HepG2 (cell line): ENCODE results near the gene CD40. TPM values are rescaled to one million over a fixed set of nuclear protein-coding genes. Genes with fewer than 3 reads are reported as not detected.

Experiments used
- ARNTL ChIP-seq: sonication (generic); formaldehyde crosslinking; IDR thresholded peaks from 2 replicates; pipeline ENCODE4 v1.4.0; 2020; ENCODE audit warnings: mild to moderate bottlenecking, missing genetic modification reagents
- ATF7 ChIP-seq, 2 experiments: fragments of 450-650 bp in 1 of 2; sonication (generic) in 1 of 2; formaldehyde crosslinking in 1 of 2; IDR thresholded peaks; 2 replicates each; pipeline versions ENCODE4 v1.4.0 to v1.6.1; 2016 to 2020; ENCODE audit warnings: antibody characterized with exemption in 1 of 2, mild to moderate bottlenecking in 1 of 2, missing genetic modification reagents in 1 of 2
- EHMT2 ChIP-seq: fragments of 200-600 bp; sonication (generic); IDR thresholded peaks from 2 replicates; pipeline ENCODE4 v1.7.0; 2017; ENCODE audit warnings: antibody characterized with exemption, low read depth, low read length, borderline replicate concordance
- HNF4G ChIP-seq, 2 experiments: sonication (generic) in 1 of 2; formaldehyde crosslinking in 1 of 2; IDR thresholded peaks; 2 replicates each; pipeline versions ENCODE4 v1.4.0 to v1.6.1; 2011 to 2020; ENCODE audit warnings: borderline replicate concordance in 2 of 2, low read depth in 2 of 2, mild to moderate bottlenecking in 2 of 2, low read length in 1 of 2, missing genetic modification reagents in 1 of 2, moderate library complexity in 1 of 2
- MXD1 ChIP-seq: sonication (generic); formaldehyde crosslinking; IDR thresholded peaks from 2 replicates; pipeline ENCODE4 v1.4.0; 2020; ENCODE audit warnings: mild to moderate bottlenecking, missing genetic modification reagents
- NRL ChIP-seq: sonication (generic); formaldehyde crosslinking; IDR thresholded peaks from 2 replicates; pipeline ENCODE4 v1.5.0; 2020; ENCODE audit warnings: missing genetic modification reagents, mild to moderate bottlenecking, moderate library complexity, borderline replicate concordance
- PHF21A ChIP-seq: sonication (generic); formaldehyde crosslinking; IDR thresholded peaks from 2 replicates; pipeline ENCODE4 v1.5.0; 2020; ENCODE audit warnings: mild to moderate bottlenecking, missing genetic modification reagents
- SNAPC5 ChIP-seq: sonication (generic); formaldehyde crosslinking; IDR thresholded peaks from 2 replicates; pipeline ENCODE4 v1.8.1; 2023; ENCODE audit warnings: mild to moderate bottlenecking, missing genetic modification reagents, borderline replicate concordance
- SP5 ChIP-seq: IDR thresholded peaks from 2 replicates; pipeline ENCODE4 v1.6.1; 2016; ENCODE audit warnings: low read depth, borderline replicate concordance
- SRSF4 ChIP-seq: fragments of 200-400 bp; formaldehyde crosslinking; IDR thresholded peaks from one replicate; pipeline ENCODE4 v1.6.1; 2018; ENCODE audit warnings: mild to moderate bottlenecking, low read depth, low read length, moderate library complexity; ENCODE audit not compliant: poor library complexity, severe bottlenecking
- SRY ChIP-seq: sonication (generic); formaldehyde crosslinking; IDR thresholded peaks from 2 replicates; pipeline ENCODE4 v1.8.0; 2022; ENCODE audit warnings: mild to moderate bottlenecking, missing genetic modification reagents
- TFDP1 ChIP-seq: IDR thresholded peaks from 2 replicates; pipeline ENCODE4 v1.6.1; 2016; ENCODE audit warnings: missing compliant biosample characterization, missing genetic modification reagents, borderline replicate concordance
- ZBTB44 ChIP-seq: sonication (generic); formaldehyde crosslinking; IDR thresholded peaks from 2 replicates; pipeline ENCODE4 v1.4.0; 2020; ENCODE audit warnings: missing genetic modification reagents
- ZEB1 ChIP-seq: IDR thresholded peaks from 2 replicates; pipeline ENCODE4 v1.6.1; 2012; ENCODE audit warnings: mild to moderate bottlenecking, low read depth, inconsistent platforms; ENCODE audit not compliant: insufficient replicate concordance
- ZFP62 ChIP-seq: sonication (generic); formaldehyde crosslinking; IDR thresholded peaks from 2 replicates; pipeline ENCODE4 v1.4.0; 2020; ENCODE audit warnings: missing genetic modification reagents
- ZNF10 ChIP-seq: sonication (generic); formaldehyde crosslinking; IDR thresholded peaks from 2 replicates; pipeline ENCODE4 v1.4.0; 2020; ENCODE audit warnings: mild to moderate bottlenecking, low read depth, missing genetic modification reagents, borderline replicate concordance
- ZNF251 ChIP-seq: sonication (generic); formaldehyde crosslinking; IDR thresholded peaks from 2 replicates; pipeline ENCODE4 v1.9.0; 2021; ENCODE audit warnings: mild to moderate bottlenecking, missing genetic modification reagents
- ZNF264 ChIP-seq: sonication (generic); formaldehyde crosslinking; IDR thresholded peaks from 2 replicates; pipeline ENCODE4 v1.4.0; 2020; ENCODE audit warnings: missing genetic modification reagents
- polyA plus RNA-seq, 8 experiments: library from polyadenylated mRNA; depleted of rRNA in 3 of 8; stranded (reverse) in 7 of 8; unstranded in 1 of 8; fragments of >200 nt; fragmentation: Illumina TruSeq in 4 of 8; extraction: Trizol in 4 of 8; gene quantifications; 2 replicates each; pipeline versions ENCODE4 v1.2.1 to v1.2.3, GENCODE V29; 2011 to 2016; ENCODE audit warnings: low read depth in 4 of 8, missing spikeins in 1 of 8, mixed read lengths in 1 of 8; ENCODE audit not compliant: insufficient read depth in 1 of 8
- total RNA-seq, 5 experiments: library from RNA; depleted of rRNA; stranded (reverse); fragments of >200 nt; fragmentation: Illumina TruSeq; extraction: Trizol; gene quantifications; 2 replicates each; pipeline ENCODE4 v1.2.3, GENCODE V29; 2016; ENCODE audit warnings: low read depth in 1 of 5
- TF ChIP-seq, protein P1 (sequence below): sonication (generic); formaldehyde crosslinking; IDR thresholded peaks from 2 replicates; pipeline ENCODE4 v1.5.0; 2020; ENCODE audit warnings: mild to moderate bottlenecking, missing genetic modification reagents, borderline replicate concordance
- TF ChIP-seq, protein P2 (sequence below): sonication (generic); formaldehyde crosslinking; IDR thresholded peaks from 2 replicates; pipeline ENCODE4 v1.4.0; 2020; ENCODE audit warnings: missing genetic modification reagents; ENCODE audit errors: not compliant biosample characterization

Gene CD40
- total and polyA plus RNA-seq, 2 of the 13 experiments (the other 11 are each of a cell fraction or from before 2014, with no cell fraction given): 4.6 to 13.4 TPM

- TF ChIP-seq ZNF251 (CRISPR knock-in tag) (no peak), ZBTB44 (CRISPR knock-in tag) (no peak; the same call in 1 of the 2 replicates), MXD1 (CRISPR knock-in tag) (peak; percentile 89), NRL (CRISPR knock-in tag) (peak; percentile 91), SNAPC5 (CRISPR knock-in tag) (0 out of 2 replicates have a peak, but pooled peaks have one; percentile 90), EHMT2 (no peak), SRY (CRISPR knock-in tag) (peak; percentile 99; the same call in 1 of the 2 replicates), ARNTL (CRISPR knock-in tag) (peak; percentile 41; the same call in 1 of the 2 replicates), ZFP62 (no peak), ZNF10 (CRISPR knock-in tag) (no peak), ATF7 (IDR thresholded peaks at IDR 0.05) (no peak), ATF7 (CRISPR knock-in tag; IDR thresholded peaks at IDR 0.05) (peak; percentile 85), TFDP1 (peak; percentile 96), SRSF4 (peak; percentile 54), HNF4G (IDR thresholded peaks at IDR 0.05; ENCODE audit: borderline replicate concordance, low read depth, low read length) (no peak), HNF4G (CRISPR knock-in tag; IDR thresholded peaks at IDR 0.05; ENCODE audit: borderline replicate concordance, low read depth) (peak; percentile 78), SP5 (CRISPR knock-in tag) (0 out of 2 replicates have a peak, but pooled peaks have one; percentile 48), PHF21A (CRISPR knock-in tag) (peak; percentile 92), ZNF264 (CRISPR knock-in tag) (peak; percentile 52; the same call in 1 of the 2 replicates), ZEB1 (no peak)
- TF ChIP-seq, protein P1, sequence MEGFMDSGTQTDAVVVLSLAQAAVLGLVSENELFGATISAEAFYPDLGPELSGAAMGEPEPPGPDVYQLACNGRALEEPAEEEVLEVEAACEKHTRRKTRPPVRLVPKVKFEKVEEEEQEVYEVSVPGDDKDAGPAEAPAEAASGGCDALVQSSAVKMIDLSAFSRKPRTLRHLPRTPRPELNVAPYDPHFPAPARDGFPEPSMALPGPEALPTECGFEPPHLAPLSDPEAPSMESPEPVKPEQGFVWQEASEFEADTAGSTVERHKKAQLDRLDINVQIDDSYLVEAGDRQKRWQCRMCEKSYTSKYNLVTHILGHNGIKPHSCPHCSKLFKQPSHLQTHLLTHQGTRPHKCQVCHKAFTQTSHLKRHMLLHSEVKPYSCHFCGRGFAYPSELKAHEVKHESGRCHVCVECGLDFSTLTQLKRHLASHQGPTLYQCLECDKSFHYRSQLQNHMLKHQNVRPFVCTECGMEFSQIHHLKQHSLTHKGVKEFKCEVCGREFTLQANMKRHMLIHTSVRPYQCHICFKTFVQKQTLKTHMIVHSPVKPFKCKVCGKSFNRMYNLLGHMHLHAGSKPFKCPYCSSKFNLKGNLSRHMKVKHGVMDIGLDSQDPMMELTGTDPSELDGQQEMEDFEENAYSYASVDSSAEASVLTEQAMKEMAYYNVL (CRISPR knock-in tag): 0 out of 2 replicates have a peak, but pooled peaks have one; percentile 38
- TF ChIP-seq, protein P2, sequence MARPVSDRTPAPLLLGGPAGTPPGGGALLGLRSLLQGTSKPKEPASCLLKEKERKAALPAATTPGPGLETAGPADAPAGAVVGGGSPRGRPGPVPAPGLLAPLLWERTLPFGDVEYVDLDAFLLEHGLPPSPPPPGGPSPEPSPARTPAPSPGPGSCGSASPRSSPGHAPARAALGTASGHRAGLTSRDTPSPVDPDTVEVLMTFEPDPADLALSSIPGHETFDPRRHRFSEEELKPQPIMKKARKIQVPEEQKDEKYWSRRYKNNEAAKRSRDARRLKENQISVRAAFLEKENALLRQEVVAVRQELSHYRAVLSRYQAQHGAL: peak; percentile 90
These were observed 28.4 kb upstream of the CD40 start, which contains the start of gene NCOA5 (continued) for GRCh38 chr20:46089417-46090388.
